Left lobe of liver (tissue), 2 donors: ENCODE measurements around the gene FRMD6. TPM values are rescaled to one million over a fixed set of nuclear protein-coding genes. Genes with fewer than 3 reads are reported as not detected.

Experiments used
- ATAC-seq: fragments of 200-7000 bp; cut with Tn5 transposase; one replicate; pipeline ENCODE4 v1.9.1; 2020; ENCODE audit warnings: mild to moderate bottlenecking, moderate library complexity
- DNase-seq: peaks from one replicate; pipeline ENCODE4 v3.0.0-alpha.2; 2020; ENCODE audit warnings: low spot score
- total RNA-seq: library from RNA; stranded (reverse); gene quantifications from one replicate; pipeline ENCODE4 v1.2.1, GENCODE V29; 2021
- donor health status: DM: no; HTN: no; CAD: no; lungs with moderate emphysema.
- donor health status: DM: no; HTN: yes; CAD: no.

Gene FRMD6
- total RNA-seq, 1 donor from 2014 or later, result 5.6 TPM

GRCh38 chr14:51661504-51661903 lies 9.8 kb downstream of the FRMD6 start:
- no peak for ATAC-seq
- DNase-seq, result no peak

DNA sequence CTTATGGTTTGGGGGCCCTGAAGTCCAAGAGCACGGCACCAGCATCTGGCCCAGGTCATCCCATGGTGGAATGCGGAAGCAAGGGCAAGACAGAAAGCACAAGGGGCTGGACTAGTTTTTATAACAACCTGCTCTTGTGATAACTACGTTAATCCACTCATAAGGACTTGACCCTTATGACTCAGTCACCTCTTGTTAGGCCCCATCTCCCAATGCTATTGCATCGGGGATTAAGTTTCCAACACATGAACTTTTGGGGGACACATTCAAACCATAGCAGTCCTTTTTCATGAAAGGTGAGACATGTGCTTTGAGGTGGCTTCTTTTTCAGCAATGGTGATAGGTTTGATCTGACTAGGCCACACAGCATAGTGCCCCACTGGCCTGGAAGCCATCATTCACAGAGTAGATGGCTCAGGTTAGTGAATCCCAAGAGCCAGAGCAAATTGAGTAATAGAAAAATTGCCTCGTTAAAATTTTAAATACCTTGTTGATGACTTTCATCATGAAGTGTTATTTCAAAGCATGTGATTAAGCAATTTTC lies 12.1 kb downstream of the FRMD6 start:
- no peak for ATAC-seq
- no peak for DNase-seq

DNA sequence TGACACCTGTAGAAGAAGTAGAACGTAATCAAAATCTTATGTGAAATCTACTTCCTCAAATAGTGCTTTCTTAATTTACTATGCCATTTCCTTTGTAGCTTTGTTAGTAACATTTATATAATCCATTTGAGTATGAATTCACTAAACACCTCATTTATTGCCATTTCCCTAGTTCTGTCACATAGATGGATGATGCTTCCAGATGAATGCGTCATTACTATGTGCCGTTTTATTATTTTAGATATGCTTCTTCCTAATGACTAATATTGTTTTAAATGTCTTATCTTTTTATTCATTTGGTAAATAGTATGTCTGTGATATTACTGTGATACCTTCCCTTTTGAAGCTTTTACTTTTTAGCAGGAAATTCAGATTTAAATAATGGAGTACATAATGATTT lies 14.4 kb downstream of the FRMD6 start:
- DNase-seq, result no peak
- ATAC-seq, result no peak

- no peak for ATAC-seq
- no peak for DNase-seq
Measured at GRCh38 chr14:51666826-51667225, 15.1 kb downstream of the FRMD6 start.

GRCh38 chr14:51668870-51669269 lies 17.2 kb downstream of the FRMD6 start:
- DNase-seq, result no peak
- ATAC-seq, result no peak

GRCh38 chr14:51674294-51675002 lies 22.7 kb downstream of the FRMD6 start:
- no peak for ATAC-seq
- no peak for DNase-seq

DNA sequence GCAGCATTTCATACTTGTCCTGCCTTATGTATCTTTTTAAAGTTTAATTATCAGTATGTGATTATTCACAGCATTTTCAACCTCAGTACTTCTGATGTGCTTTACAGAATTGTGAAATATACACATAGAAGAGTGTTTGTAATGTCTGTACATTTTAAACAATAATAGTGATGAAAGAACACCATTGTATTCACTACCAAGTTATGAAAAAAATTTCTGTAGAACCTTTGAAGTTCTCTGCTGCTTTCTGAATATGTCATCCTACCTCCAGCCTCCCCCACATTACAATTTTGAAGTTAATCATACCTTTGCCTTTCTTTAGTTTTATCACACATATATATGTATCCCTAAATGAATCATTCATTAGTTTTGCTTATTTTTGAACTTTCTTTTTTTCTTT lies 24.8 kb downstream of the FRMD6 start:
- no peak for DNase-seq
- no peak for ATAC-seq

DNA sequence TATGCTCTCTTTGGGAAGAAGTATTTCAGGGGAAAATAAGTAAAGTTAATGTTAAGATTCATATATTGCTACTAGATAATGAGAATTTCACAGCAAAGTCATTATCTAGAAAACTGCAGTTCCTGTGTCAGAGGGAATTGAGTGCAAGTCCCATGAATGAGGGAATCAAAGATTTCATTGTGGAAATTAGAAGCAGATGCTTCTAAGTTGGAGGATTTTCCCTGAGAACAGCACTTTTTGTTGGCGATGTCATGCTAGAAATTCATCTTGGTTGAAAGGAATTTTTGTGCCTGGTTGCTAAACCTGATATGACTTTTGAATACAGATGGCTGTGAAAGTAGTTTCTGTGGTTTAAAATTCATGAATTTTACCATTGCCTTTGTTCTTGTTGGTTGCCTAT lies 25.6 kb downstream of the FRMD6 start:
- ATAC-seq (no peak), DNase-seq (no peak)

- ATAC-seq (no peak), DNase-seq (no peak)
Measured at GRCh38 chr14:51677738-51678137, 26.0 kb downstream of the FRMD6 start.

- ATAC-seq, result no peak
- no peak for DNase-seq
Measured at GRCh38 chr14:51680031-51680430, 28.3 kb downstream of the FRMD6 start.

GRCh38 chr14:51681411-51681810 lies 29.7 kb downstream of the FRMD6 start:
- ATAC-seq (no peak), DNase-seq (no peak)

DNA sequence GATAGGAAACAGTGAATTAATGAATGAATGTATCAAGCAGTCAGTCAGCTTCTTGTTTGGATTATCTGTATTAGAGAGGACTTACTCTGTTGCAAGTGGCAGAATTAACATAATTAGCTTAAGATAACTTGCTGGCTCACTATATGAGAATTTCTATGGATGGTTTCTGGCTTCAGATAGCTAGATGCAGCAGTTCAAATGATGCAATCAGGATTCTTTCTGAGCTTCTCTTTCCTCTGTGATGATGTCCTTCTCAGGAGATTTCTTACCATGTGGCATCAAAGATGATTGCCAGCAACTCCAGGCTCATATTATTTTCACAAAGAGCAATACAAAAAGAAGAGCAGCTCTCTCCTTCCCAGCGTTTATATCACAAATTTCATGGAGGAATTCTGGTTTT lies 30.7 kb downstream of the FRMD6 start:
- no peak for DNase-seq
- ATAC-seq, result no peak

DNA sequence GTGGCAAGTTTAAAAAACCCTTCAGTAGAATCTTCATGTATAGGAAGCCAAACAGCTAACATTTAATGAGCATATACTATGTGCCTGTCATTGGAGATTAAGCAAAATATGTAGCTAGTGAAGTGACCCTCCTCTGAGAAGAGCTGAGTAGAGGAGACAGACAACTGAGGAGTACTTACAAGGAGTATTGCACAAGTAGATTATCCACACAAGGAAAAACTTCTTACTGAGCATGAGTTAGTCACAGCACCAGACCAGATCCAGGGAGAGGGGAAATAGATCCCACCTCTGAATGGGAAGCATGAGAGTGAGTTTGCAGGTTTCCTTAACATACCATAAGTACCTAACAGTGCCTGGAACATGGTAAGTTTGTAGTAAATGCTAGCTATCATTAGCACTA lies 33.0 kb downstream of the FRMD6 start:
- DNase-seq (no peak), ATAC-seq (no peak)

GRCh38 chr14:51691176-51691575 lies 39.5 kb downstream of the FRMD6 start:
- no peak for ATAC-seq
- no peak for DNase-seq

GRCh38 chr14:51692646-51693045 lies 40.9 kb downstream of the FRMD6 start:
- ATAC-seq (no peak), DNase-seq (no peak)

- no peak for DNase-seq
- ATAC-seq, result no peak
Measured at GRCh38 chr14:51697848-51698247, 46.1 kb downstream of the FRMD6 start.

GRCh38 chr14:51701951-51702350 lies 50.2 kb downstream of the FRMD6 start:
- no peak for DNase-seq
- no peak for ATAC-seq

DNA sequence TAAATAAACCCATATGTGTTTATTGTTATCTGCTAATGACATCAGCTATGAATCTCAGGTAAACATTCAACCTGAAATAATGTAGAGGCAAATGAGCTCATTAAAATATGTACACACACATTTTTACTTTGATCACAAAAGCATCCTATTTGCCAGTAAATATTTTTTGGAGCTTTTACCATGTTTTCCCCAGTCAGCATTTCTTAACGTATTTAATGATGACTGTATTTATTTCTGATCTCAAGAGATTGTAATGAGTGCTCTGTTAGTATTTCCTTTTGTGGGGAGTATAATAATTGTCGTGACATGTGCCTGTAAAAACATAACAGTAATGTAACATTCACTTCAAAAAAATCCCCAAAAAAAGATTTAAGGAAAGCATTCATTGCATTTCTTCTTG lies 52.1 kb downstream of the FRMD6 start:
- DNase-seq (no peak), ATAC-seq (no peak)

- DNase-seq (no peak), ATAC-seq (no peak)
Measured at GRCh38 chr14:51704545-51704944, 52.8 kb downstream of the FRMD6 start.

DNA sequence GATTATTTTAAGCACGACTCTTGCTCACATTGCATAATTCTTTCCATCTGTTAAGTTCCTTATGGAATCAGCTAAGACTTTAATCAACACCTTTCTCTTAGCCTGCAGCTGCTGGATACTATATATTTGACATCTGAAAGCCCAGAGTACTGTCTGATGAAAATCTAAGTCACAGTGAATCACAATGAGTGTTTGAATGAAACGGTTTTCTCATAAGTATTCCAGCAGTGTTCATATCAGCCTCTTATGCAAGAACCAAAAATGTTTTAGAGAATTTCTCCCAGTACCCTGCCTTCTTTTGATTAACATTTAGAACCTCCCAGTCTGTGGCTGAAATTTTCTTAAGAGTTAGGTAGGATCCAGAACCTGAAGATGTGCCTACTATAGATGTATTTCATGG lies 55.6 kb downstream of the FRMD6 start:
- ATAC-seq, result no peak
- DNase-seq, result no peak

- DNase-seq (no peak), ATAC-seq (no peak)
Measured at GRCh38 chr14:51711505-51711904, 59.8 kb downstream of the FRMD6 start.

- no peak for ATAC-seq
- no peak for DNase-seq
Measured at GRCh38 chr14:51715250-51715649, 63.5 kb downstream of the FRMD6 start.

DNA sequence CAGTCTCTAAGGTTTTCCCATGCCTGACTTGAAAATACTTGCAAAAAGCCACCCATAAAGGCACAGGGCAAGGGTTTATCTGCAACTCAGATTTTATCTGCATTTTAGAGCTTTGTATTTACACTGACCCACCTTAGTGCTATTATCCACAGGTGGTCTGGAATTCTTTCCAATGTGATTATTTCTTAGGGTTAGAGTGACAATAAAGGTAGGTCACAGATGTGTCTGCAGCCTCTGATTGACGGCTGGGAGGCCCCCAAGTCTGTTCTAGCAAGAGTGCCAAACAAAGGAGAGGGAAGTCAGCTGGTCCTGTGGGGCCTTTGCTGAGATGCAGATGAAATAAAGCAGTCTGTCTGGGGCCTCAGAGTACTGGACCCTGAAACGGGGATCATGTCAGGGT lies 64.0 kb downstream of the FRMD6 start:
- DNase-seq, result no peak
- no peak for ATAC-seq
